ENCODE measurements around the gene SOAT1.

- TF ChIP-seq, protein P1, sequence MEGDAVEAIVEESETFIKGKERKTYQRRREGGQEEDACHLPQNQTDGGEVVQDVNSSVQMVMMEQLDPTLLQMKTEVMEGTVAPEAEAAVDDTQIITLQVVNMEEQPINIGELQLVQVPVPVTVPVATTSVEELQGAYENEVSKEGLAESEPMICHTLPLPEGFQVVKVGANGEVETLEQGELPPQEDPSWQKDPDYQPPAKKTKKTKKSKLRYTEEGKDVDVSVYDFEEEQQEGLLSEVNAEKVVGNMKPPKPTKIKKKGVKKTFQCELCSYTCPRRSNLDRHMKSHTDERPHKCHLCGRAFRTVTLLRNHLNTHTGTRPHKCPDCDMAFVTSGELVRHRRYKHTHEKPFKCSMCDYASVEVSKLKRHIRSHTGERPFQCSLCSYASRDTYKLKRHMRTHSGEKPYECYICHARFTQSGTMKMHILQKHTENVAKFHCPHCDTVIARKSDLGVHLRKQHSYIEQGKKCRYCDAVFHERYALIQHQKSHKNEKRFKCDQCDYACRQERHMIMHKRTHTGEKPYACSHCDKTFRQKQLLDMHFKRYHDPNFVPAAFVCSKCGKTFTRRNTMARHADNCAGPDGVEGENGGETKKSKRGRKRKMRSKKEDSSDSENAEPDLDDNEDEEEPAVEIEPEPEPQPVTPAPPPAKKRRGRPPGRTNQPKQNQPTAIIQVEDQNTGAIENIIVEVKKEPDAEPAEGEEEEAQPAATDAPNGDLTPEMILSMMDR (tag by site-specific recombination; IDR thresholded peaks at IDR 0.05), result no peak
- TF ChIP-seq ZNF629 (tag by site-specific recombination; IDR thresholded peaks at IDR 0.05), result no peak
- TF ChIP-seq, protein P2, sequence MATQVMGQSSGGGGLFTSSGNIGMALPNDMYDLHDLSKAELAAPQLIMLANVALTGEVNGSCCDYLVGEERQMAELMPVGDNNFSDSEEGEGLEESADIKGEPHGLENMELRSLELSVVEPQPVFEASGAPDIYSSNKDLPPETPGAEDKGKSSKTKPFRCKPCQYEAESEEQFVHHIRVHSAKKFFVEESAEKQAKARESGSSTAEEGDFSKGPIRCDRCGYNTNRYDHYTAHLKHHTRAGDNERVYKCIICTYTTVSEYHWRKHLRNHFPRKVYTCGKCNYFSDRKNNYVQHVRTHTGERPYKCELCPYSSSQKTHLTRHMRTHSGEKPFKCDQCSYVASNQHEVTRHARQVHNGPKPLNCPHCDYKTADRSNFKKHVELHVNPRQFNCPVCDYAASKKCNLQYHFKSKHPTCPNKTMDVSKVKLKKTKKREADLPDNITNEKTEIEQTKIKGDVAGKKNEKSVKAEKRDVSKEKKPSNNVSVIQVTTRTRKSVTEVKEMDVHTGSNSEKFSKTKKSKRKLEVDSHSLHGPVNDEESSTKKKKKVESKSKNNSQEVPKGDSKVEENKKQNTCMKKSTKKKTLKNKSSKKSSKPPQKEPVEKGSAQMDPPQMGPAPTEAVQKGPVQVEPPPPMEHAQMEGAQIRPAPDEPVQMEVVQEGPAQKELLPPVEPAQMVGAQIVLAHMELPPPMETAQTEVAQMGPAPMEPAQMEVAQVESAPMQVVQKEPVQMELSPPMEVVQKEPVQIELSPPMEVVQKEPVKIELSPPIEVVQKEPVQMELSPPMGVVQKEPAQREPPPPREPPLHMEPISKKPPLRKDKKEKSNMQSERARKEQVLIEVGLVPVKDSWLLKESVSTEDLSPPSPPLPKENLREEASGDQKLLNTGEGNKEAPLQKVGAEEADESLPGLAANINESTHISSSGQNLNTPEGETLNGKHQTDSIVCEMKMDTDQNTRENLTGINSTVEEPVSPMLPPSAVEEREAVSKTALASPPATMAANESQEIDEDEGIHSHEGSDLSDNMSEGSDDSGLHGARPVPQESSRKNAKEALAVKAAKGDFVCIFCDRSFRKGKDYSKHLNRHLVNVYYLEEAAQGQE (tag by site-specific recombination; IDR thresholded peaks at IDR 0.05), result no peak
Observed at GRCh38 chr1:179369751-179370341, 76.2 kb downstream of the SOAT1 start.

Measured in HEK293 (cell line).